ENCODE measurements around the gene LEUTX.

- TF ChIP-seq GATA2 (IDR thresholded peaks at IDR 0.05; ENCODE audit: low read depth, low read length) (no peak), GATA3 (IDR thresholded peaks at IDR 0.05; ENCODE audit: low read depth, low read length) (no peak)
Observed at GRCh38 chr19:39768334-39768733, 10.3 kb upstream of the LEUTX start.
